Measurements from ENCODE around the gene SLC7A11.
"Not testable (repeated sequence)": the region's sequence is repeated elsewhere in the genome, so short reads cannot be mapped to it uniquely, and the experiment has no call there.

Gene SLC7A11

DNA sequence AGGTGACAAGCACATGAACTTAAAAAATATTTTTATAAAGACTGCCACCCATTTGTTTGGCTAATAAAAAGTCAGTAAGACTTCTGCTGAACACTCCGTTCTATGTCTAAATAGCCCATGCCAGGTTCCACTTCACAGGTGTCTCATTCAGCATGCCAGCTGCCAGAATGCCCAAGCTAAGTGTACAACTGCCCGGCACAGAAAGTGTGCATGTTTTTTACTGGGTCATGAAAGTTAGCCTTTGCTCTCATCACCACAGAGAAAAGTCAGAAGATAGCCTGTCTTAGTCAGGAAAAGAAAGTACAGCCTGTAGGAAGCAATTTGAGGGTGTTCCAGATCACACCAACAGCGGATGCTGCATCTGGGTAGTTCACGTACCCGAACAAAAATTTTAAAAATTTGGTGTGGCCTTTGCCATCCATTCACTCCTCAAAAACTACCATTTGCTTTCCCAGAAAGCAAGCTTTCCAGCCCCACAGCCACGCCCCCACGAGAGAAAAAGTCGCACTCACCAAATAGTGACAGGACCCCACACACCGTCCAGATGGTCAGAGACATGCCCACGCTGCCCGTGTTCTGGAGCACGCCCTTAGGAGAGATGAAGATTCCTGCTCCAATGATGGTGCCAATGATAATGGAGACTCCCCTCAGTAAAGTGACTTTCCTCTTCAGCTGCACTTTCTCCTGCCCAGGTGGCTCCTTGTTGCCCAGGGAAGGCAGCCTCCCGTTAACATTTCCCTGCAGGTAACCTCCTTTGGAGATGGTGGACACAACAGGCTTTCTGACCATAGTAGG lies 671 bp downstream of the SLC7A11 start:
- no peak for DNase-seq

DNA sequence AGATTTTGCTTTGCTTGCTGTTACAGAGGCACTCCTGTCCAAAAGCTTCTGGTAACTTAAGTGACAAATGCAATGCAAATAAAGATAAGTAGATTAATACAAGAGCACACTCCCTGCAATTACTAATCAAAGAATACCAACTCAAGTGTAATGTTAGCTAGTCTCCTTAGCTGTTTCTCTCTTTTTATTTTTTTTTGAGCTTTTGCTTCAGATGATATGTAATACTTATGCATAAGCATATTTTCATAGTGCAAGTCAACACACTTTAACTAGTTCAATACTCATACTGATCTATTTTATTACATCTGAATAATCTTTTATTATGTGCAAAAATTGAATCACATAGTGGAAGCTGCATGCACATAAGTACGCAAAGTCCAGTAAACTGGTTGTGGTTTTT lies 2.7 kb downstream of the SLC7A11 start:
- no peak for DNase-seq

DNA sequence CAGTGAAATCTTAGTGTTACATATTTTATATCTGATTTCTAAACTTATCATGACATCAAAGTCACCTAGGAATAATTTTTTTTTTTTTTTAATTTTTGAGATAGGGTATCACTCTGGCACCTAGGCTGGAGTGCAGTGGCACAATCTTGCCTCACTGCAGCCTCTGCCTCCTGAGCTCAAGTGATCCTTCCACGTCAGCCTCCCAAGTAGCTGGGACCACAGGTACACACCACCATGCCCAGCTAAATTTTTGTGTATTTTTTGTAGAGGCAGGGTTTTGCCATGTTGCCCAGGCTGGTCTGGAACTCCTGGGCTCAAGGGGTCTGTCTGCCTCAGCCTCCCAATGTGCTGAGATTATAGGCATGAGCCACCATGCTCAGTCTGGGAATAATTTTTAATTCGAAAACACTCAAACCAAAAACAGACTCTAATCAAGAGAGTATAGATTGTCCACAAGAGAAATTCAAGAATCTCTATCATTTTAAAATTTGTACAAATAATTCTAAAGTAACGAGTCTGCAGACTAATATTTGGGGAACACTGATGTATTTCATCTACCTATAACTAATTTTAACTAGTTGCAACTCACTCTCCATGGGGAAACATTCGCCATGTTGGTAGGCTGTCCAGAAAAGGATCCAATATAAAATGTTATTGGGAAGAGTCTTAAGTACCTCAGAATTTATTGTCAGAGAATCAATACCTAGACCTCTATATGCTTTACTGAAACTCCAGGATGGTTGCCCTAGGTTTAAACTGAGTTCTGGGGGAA lies 3.4 kb downstream of the SLC7A11 start:
- no peak for DNase-seq

DNA sequence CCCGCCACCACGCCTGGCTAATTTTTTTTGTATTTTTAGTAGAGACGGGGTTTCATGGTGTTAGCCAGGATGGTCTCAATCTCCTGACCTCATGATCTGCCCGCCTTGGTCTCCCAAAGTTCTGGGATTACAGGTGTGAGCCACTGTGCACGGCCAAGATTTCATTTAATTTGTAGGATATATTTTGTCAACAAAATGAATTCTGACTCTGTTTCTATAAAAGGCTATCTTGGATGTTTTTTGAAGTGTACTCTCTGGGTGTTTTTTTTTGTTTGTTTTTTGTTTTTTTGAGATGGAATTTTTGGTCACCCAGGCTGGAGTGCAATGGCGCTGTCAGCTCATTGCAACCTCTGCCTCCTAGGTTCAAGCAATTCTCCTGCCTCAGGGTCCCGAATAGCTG lies 5.0 kb downstream of the SLC7A11 start:
- DNase-seq = not testable (repeated sequence)

DNA sequence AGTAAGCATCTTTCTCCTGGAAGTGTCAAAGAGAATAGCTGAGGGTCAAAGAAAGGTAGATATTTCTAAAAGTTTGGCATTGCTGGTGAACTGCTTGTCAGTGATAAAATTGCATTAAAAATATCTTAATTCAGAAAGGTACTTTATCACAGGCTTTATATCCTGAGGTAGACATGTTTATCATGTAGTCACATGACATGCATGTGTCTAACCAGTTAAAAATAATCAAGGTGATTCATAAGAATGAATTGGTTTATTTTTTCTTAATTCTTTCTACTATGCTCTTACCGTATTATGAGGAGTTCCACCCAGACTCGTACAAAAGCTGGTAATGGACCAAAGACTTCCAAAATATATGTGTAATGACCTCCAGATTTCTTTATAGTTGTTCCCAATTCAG lies 6.1 kb downstream of the SLC7A11 start:
- no peak for DNase-seq

DNA sequence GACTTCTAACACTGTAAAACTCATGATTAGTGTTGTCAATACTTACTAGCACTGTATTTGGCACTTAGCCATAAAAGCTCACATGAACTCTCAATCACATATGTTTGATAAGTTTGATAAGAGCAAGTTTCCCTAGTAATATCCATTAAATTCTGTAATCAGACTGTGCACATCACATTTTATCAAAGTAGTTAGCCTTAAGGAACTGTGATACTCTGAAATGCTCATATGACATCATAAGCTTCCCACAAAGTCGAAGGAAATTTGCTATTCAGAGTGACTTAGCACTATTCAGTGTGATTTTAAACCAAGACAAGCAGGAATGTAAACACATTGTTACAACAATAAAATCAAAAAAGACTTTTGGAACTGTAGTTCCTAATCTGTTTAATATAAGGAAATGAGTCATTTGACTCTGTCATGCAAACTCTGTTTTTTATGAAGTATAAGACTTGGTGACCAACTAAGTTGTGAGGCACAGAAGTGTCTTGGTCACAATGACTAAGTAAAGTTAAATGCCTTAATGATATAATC lies 6.7 kb downstream of the SLC7A11 start:
- no peak for DNase-seq

DNA sequence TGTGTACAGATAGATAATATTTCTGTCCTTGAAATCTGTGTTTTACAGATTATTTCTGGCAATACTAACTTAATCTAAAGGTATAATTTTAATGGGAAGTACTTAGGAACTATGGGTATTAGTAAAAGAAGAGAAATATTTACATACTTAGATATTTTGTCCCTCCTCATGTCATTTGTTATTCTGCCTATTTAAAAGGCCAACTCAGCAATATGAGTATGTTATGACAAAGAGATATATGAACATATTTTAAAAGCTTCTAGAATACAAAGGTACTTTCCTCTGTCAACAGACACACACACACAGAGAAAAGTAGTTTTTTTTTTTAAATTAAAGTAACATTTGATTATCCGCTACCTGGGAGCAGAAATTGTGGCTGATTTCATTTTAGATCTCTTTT lies 7.9 kb downstream of the SLC7A11 start:
- no peak for DNase-seq

DNA sequence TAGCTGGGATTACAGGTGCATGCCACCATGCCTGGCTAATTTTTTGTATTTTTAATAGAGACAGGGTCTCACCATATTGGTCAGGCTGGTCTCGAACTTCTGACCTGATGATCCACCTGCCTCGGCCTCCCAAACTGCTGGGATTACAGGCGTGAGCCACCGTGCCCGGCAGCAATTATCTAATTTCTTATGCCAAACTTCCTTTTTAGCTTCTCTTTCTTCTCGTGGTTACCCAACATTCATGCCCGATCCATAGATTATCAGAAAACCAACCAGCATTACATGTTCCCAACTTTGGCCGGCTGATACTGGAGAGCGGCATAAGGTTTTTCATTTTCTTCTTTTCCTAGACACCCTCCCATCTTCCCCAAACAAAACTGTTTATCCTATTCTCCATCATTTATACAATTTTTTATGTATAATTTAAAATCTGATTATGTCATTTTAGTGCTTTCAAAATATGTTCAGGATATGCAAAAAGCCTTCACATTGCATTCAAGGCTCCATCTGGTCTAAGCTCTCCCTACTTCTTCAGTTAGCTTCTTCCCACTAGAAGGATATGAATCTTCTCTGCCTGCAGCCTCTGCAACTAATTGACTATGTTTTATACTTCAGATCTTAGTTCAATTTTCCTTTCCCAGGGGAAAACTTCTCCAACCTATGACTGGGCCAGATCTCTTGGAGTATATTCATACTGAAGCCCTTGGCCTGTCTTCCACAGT lies 8.7 kb downstream of the SLC7A11 start:
- no peak for DNase-seq

DNA sequence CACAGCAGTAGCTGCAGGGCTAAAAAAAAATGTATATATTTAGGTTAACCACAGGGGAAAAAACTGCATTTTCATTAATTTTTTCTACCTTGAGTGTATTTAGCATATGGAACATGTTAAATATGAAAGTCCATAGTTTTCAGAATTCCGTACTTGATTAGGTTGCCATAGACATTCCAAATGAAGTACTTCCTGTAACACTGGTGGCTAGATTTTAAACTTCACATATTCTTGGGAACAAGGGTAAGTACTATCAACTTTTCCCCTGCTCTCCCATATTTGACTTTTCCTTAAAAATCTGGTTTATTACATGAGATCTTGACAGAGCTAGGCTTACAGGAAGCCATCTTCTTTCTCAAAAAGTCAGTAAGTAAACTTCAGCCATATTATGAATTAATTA lies 9.8 kb downstream of the SLC7A11 start:
- DNase-seq = no peak

DNA sequence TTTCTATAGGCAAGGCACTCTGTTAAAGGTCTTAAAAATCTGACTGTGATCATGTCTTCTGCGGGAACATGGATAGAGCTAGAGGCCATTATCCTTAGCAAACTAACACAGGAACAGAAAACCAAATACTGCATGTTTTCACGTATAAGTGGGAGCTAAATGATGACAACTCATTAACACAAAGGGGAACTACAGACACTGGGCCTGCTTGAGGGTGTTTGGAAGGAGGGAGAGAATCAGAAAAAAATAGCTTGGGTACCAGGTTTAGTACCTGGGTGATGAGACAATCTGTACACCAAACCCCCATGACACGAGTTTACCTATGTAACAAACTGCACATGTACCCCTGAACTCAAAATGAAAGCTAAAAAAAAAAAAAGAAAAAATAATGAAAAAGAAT lies 12.1 kb downstream of the SLC7A11 start:
- no peak for DNase-seq

DNA sequence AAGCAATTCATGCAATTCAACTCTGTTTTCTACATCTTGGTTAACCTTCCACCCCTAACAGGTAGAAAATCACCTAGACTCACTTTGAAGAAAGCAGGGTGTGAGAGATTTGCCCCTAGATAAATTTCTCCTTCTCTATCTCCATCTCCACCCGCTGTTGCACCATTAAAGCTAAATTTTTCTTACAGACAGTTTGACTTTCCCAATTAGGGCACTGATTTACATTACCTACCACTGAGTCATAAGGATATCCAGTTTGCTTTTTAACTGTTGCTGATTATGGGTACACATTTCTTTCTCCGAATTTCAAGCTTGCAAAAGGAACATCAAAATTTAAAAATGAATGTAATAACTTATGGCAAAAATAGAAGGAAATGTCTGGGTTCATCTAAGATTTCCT lies 13.0 kb downstream of the SLC7A11 start:
- DNase-seq = no peak

DNA sequence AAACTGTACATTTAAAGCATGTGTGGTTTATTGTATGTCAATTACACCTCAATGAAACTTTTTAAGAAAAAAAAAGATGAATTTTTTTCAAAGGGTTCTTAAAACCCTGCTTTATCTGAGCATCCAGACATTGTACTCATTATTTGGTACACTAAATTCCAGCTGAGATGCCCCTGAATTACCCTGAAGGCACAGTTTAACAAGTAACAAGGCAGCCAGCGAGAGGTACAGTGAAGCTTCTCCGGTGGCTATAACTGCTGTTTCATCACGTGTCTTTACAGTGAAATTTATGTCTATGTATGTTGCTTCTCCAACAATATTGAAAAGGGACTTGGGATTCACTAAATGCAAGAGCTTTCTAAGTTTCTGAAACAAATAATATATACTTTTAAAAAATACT lies 15.8 kb downstream of the SLC7A11 start:
- no peak for DNase-seq

DNA sequence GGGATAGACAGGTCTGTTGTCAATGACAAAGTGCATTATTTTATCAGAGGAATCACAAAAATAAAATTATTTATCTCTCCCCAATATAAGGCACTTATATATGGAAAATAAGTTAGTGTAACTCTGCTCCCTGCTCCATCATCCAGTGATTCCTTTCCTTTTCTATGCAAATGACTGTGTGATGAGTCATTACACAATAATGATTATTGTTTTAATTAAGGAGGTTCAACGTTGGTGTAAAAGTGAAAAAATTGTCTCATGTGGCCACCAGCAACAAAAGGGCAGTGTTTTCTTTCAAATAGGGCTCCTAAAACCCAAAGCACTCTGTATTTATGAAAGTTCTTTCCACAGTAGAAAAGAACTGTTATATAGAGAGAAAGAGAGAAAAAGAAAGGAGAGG lies 16.7 kb downstream of the SLC7A11 start:
- DNase-seq = no peak

DNA sequence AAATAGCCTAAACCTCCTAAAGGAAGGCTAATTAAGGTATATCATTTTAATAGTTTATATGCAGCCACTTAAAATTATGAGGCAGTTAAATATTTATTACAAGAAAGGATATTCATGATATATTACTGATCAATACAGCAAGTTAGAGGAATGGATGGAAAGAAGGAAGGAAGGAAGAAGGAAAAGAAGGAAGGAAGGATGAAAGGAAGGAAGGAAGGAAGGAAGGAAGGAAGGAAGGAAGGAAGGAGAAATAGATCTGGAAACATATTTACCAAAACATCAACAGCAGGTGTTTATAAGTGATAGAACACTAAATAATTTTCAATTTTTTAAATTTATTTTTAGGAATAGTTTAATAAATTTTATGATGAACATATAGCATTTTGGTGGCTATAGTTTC lies 17.5 kb downstream of the SLC7A11 start:
- no peak for DNase-seq

DNA sequence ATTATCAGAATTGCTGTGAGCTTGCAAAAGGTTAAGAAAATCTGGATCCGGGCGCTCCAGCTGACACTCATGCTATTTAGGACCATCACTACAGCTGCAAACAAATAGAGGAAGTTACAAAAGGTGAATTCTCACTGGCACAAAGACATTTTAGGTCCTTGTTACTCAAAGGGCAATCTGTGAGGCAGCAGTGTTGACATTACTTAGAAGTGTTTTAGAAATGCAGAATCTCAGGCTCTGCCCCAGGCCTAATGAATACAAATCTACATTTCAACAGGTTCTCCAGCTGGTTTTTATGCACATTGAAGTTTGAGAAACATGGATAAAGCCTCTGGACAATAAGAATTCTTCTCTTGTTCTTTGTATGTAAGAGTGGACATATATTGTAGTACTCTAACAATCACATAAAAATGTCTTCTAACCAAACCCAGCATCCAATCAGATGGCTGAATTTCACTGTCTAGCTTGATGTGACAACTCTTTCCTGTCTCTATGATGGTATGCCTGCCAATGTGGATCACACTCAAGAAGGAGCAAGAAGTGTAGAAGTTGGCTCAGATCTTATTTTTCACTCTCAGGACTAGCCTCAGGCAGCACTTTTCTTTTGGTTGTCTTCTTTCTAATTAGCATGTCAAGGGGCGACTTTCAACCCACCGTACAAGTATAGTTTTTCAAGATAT lies 18.8 kb downstream of the SLC7A11 start:
- DNase-seq = no peak

DNA sequence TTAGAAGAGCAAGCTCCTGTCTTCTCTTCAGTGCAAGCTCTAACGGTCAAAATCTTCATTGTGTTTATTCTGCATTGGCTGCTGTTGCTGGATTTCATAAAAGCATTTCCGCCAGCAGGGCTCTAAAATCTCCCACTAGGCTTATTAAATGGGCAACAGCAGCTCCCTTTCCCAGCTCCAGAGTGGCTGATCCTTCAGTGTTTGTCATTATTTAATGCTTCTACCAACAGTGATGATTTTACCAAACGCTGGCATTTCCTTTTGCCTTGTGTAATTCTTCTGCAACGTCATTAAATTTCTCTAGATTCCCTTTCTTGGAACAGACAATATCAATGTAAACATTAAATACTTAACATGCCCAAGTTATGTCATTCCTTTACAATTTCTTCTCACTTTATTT lies 20.1 kb downstream of the SLC7A11 start:
- DNase-seq = peak; percentile 46

DNA sequence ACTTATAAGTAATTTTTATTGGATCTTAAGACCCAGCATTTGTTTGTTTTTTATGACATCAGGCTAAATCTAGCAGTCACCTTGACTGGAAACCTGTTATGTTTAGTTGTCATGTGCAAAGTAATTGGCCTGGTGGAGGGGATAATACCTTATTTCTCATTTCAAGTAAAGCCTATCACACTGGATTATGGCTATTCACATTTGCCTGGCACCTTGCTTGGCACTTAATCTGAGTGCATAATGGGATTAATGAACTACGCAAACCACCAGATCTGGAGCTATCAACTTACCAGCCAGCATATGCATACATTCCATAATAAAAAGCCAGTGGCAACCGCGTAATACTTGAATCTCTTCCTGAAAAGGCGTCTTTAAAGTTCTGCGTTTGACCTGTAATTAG lies 23.2 kb downstream of the SLC7A11 start:
- no peak for DNase-seq

DNA sequence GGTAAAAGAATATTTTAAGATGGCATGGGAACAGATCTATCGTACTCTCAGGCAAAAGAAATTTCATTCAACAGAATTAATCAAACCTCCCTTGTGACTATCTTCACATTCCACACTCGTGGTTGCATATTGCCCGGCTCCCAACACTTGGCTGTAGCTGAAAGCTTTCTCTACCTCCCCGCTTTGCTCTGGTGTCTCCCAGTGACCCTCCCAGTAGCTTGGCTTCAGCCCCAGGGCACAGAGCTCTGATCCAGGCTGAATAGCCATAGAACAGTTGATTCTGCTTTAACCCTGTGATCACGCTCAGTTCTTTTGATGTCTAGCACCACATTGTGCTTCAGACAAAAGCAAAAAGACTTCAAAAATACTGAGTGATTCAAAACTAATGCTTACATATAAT lies 24.6 kb downstream of the SLC7A11 start:
- DNase-seq = no peak

DNA sequence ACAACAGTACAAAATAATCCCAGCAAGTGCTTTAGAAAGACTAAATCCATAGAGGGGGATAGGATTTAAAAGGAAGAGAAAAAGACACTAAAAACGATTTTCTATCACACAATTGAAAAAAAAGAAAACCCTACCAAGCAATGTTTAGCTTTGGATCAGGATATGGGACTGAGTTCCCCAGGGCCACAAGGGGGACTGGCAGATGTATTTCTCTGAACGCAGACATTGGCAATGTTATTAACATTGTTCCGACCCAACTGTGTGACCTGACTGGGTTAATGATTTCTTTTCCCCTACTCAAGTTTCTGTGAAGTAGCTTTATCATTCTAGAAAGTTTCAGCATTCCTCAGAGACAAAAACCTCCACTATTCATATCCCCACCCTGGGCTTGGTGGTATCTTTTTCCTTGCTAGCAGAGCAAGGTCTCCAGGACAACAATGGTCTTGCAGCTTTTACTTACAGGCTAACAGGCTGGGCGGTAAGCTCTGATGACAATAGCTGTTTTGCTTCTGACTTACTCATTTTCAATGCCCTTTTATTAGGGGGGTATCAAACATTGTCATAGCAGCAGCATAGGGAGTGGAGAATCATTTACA lies 25.8 kb downstream of the SLC7A11 start:
- DNase-seq = peak; percentile 21

DNA sequence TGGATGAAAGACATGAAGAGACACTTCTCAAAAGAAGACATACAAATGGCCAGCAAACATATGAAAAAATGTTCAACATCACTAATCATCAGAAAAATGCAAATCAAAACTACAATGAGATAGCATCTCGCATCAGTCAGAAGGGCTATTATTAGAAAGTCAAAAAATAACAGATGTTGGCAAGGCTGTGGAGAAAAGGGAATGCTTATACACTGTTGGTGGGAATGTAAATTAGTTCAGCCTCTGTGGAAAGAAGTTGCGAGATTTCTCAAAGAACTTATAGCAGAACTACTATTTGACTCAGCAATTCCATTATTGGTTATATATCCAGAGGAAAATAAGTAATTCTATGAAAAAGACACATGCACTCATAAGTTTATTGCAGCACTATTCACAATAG lies 31.6 kb downstream of the SLC7A11 start:
- DNase-seq = not testable (repeated sequence)

DNA sequence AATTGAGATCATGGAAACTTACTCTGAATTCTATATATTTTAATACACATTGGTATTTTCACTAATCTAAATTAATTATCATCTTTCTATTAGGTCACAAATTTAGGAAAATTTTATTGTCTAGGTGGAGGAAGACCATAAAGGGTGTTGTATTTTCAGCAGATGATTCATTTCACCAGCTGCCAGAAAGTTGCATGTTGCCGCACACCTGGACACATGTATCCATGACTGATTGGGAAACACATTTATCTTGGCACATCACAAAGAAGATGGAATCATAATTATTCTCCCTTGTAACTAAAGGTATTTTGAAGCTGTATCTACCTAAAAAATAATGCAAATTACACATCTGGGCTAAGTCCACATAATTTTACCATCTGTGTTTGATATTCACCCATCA lies 33.1 kb downstream of the SLC7A11 start:
- DNase-seq = no peak

DNA sequence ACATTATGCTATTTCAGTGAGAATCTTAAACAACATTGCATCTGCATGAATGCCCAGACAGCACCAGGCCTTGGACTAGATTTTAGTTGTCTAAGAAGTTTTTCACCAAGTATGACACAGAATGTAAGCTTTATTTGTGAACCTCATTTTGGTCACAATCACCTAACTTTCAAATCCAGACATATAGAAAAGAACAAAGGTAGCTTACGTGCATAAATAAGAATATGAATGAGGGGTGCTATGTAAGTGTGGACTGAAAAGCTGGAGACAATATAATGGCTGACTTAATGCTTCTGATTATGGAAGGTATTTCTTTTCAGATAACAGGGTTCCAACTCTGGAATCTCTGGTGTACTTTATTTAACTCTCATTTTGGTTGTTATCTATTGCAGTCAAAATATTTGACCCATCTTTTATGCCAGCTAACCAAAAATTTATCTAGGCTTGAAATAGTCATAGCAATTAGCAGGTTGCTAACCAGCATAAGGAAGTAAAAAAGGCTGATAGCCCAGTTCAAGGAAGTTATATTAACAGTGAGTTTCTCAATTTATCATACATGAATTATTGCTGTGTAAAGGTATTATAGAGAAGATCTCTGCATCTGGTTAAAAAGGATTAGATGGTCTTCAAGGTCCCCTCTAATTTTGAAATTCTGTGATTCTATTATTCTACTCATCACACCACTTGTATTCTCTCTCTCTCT lies 36.5 kb downstream of the SLC7A11 start:
- no peak for DNase-seq
